Hepatocyte (in vitro differentiated cells): ENCODE measurements around the gene NUAK1. TPM values are rescaled to one million over a fixed set of nuclear protein-coding genes. Genes with fewer than 3 reads are reported as not detected.

Experiments used
- DNase-seq: peaks from one replicate; pipeline ENCODE4 v3.0.0-alpha.2; 2016; ENCODE audit warnings: low spot score
- H2AFZ ChIP-seq: fragments of 200-600 bp; sonication (generic); 2 replicates; pipeline ENCODE4 v1.6.0; 2016; ENCODE audit warnings: antibody characterized with exemption, mild to moderate bottlenecking
- H3K27ac ChIP-seq: fragments of 200-600 bp; sonication (generic); 2 replicates; pipeline ENCODE4 v1.5.1; 2016; ENCODE audit warnings: mild to moderate bottlenecking
- H3K27me3 ChIP-seq: fragments of 200-600 bp; sonication (generic); 2 replicates; pipeline ENCODE4 v1.6.1; 2016
- H3K36me3 ChIP-seq: fragments of 200-600 bp; sonication (generic); replicated peaks from 2 replicates; pipeline ENCODE4 v1.5.1; 2016; ENCODE audit warnings: low read depth; ENCODE audit not compliant: insufficient read depth
- H3K4me1 ChIP-seq: fragments of 200-600 bp; sonication (generic); 2 replicates; pipeline ENCODE4 v1.5.1; 2016; ENCODE audit warnings: mild to moderate bottlenecking, moderate library complexity; ENCODE audit not compliant: insufficient read depth
- H3K4me2 ChIP-seq: fragments of 200-600 bp; sonication (generic); 2 replicates; pipeline ENCODE4 v1.6.0; 2016
- H3K4me3 ChIP-seq: fragments of 200-600 bp; sonication (generic); 2 replicates; pipeline ENCODE4 v1.5.1; 2016; ENCODE audit warnings: mild to moderate bottlenecking
- H3K79me2 ChIP-seq: fragments of 200-600 bp; sonication (generic); 2 replicates; pipeline ENCODE4 v1.6.0; 2017; ENCODE audit warnings: mild to moderate bottlenecking
- H3K9me2 ChIP-seq: fragments of 200-600 bp; sonication (generic); replicated peaks from 2 replicates; pipeline ENCODE4 v1.6.0; 2017; ENCODE audit warnings: mild to moderate bottlenecking; ENCODE audit not compliant: insufficient read depth
- H3K9me3 ChIP-seq: fragments of 200-600 bp; sonication (generic); 2 replicates; pipeline ENCODE4 v1.5.1; 2016; ENCODE audit warnings: low read depth, mild to moderate bottlenecking
- H4K20me1 ChIP-seq: fragments of 200-600 bp; sonication (generic); 2 replicates; pipeline ENCODE4 v1.6.0; 2016; ENCODE audit warnings: mild to moderate bottlenecking; ENCODE audit not compliant: insufficient read depth, poor library complexity, severe bottlenecking
- CTCF ChIP-seq: fragments of 200-600 bp; sonication (generic); IDR thresholded peaks from 2 replicates; pipeline ENCODE4 v1.5.1; 2016; ENCODE audit warnings: antibody characterized with exemption, mild to moderate bottlenecking; ENCODE audit not compliant: poor library complexity
- EZH2 ChIP-seq: fragments of 200-600 bp; sonication (generic); IDR thresholded peaks from 2 replicates; pipeline ENCODE4 v1.6.1; 2016; ENCODE audit warnings: antibody characterized with exemption, mild to moderate bottlenecking, borderline replicate concordance
- EZH2phosphoT487 ChIP-seq: fragments of 200-600 bp; sonication (generic); IDR thresholded peaks from one replicate; pipeline ENCODE4 v1.6.1; 2018; ENCODE audit warnings: antibody characterized with exemption, mild to moderate bottlenecking, low read depth, moderate library complexity; ENCODE audit not compliant: unreplicated experiment, severe bottlenecking
- WGBS: methylation state at CpG from one replicate; pipeline ENCODE4 v1.1.6; 2016; ENCODE audit warnings: low lambda C conversion rate; ENCODE audit errors: missing lambda C conversion rate; 5-methylcytosine and 5-hydroxymethylcytosine counted together
- polyA plus RNA-seq: library from polyadenylated mRNA; unstranded; fragments of >200 nt; fragmentation: Nextera tagmentation; extraction: Ambion mirVana; gene quantifications from 2 replicates; pipeline ENCODE4 v1.2.1, GENCODE V29; 2016
- total RNA-seq: library from RNA; depleted of rRNA; stranded (reverse); fragments of >200 nt; gene quantifications from 2 replicates; pipeline ENCODE4 v1.2.3, GENCODE V29; 2014

The NUAK1 gene
- total and polyA plus RNA-seq, 2 experiments from 2014 or later = 3.5 to 13.0 TPM

GRCh38 chr12:106080791-106081170 is 58.0 kb downstream of the NUAK1 start:
- H4K20me1 ChIP-seq = no peaks in the 10 kb centered on the region
- DNase-seq = no peak
- H3K4me2 ChIP-seq = no peak overlapping the region
- no peak overlapping the region for H3K27ac ChIP-seq
- 94% methylated on average over 5 of the region's 5 CpGs for WGBS
- no peak overlapping the region for H3K4me3 ChIP-seq
- TF ChIP-seq EZH2phosphoT487 (no peak), CTCF (no peak), EZH2 (no peak)
- H3K79me2 ChIP-seq = no peaks in the 10 kb centered on the region
- H3K36me3 ChIP-seq = no peaks in the 10 kb centered on the region
- no peaks in the 10 kb centered on the region for H3K9me2 ChIP-seq
- H3K9me3 ChIP-seq = no peaks in the 10 kb centered on the region
- H3K27me3 ChIP-seq = no peaks in the 10 kb centered on the region
- peaks cover 25% of the 10 kb centered on the region for H3K4me1 ChIP-seq
- no peak overlapping the region for H2AFZ ChIP-seq

DNA sequence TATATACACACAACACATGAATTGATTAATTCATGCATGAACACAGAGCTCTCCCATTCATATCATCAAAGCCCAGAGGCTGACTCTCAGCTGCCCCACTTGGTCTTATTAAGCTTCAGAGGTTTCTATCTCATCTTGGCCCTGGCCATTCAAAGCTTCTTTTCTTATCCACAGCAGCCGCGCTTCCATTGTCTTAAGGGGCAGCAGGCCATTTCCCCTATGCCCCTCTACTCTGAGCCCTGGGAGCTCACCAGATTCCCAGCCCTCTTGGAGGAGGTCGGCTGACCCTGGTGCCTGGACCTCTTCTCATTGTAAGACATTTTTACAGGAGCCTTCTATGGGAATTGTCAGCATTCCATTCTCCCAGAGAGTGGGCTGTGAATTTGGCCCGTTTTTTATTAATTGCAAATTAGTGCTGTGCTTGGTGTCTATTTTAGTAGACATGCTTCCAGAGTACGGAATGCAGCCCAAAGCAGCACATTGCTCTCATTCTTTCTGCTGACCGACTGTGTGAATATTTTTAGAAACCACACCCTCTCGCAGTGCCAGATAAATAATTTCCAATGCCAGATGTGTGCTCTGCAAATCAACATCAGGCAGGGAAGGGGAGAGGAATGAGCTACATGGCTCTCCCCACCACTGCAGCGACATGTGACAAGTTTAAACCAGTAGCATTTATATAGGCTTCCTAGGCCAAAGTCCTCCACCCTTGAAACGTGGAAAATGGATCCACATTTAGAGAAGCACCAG is 58.5 kb downstream of the NUAK1 start:
- peaks cover 27% of the 10 kb centered on the region for H3K4me1 ChIP-seq
- no peaks in the 10 kb centered on the region for H3K9me3 ChIP-seq
- no peak overlapping the region for H3K27ac ChIP-seq
- 56% methylated on average over 9 of the region's 9 CpGs for WGBS
- no peak for DNase-seq
- H3K4me2 ChIP-seq = no peak overlapping the region
- no peaks in the 10 kb centered on the region for H4K20me1 ChIP-seq
- no peak overlapping the region for H2AFZ ChIP-seq
- no peaks in the 10 kb centered on the region for H3K27me3 ChIP-seq
- no peak for TF ChIP-seq EZH2
- no peak for TF ChIP-seq EZH2phosphoT487
- TF ChIP-seq CTCF = no peak
- H3K4me3 ChIP-seq = no peak overlapping the region
- H3K79me2 ChIP-seq = no peaks in the 10 kb centered on the region
- no peaks in the 10 kb centered on the region for H3K9me2 ChIP-seq
- H3K36me3 ChIP-seq = no peaks in the 10 kb centered on the region

DNA sequence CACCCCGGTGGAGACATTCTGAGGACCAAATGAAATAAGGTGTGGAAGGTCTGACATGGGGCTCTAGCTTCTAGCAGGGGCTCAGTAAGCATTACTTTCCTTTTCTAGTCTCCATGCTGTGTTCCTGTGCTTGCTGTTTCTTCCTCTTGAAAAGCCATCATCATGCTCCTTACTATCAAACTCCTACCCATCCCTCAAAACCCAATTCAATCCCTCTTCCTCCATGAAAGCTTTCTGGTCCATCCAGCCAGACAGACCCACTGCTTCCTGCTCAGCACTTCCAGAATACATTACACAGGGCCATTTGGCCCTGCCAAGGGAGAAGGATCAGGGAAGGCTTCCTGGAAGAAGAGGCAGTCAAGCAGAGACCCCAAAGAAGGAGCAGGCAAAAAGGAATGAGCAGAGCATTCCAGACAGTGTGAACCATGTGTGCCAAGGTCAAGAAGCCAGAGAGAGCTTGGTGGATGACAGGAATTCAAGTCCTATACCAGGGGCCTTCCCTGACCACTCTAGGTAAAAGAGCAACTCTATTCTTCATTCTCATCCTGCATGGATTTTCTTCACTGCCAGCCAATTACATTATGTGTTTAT is 59.5 kb downstream of the NUAK1 start:
- no peaks in the 10 kb centered on the region for H4K20me1 ChIP-seq
- no peak overlapping the region for H2AFZ ChIP-seq
- H3K27me3 ChIP-seq = no peaks in the 10 kb centered on the region
- no peak overlapping the region for H3K4me3 ChIP-seq
- 47% methylated on average over 1 of the region's 1 CpG for WGBS
- H3K9me3 ChIP-seq = no peaks in the 10 kb centered on the region
- no peaks in the 10 kb centered on the region for H3K9me2 ChIP-seq
- H3K79me2 ChIP-seq = no peaks in the 10 kb centered on the region
- TF ChIP-seq EZH2 (no peak), CTCF (no peak), EZH2phosphoT487 (no peak)
- no peak overlapping the region for H3K4me2 ChIP-seq
- no peak overlapping the region for H3K27ac ChIP-seq
- peaks cover 28% of the 10 kb centered on the region for H3K4me1 ChIP-seq
- H3K36me3 ChIP-seq = no peaks in the 10 kb centered on the region
- DNase-seq = no peak
